MM.1S (cell line): ENCODE measurements around the gene HSD3B1.

Experiments
- CTCF ChIP-seq: fragments of 300-600 bp; sonication (generic); IDR thresholded peaks from 2 replicates; pipeline ENCODE4 v1.5.1; 2016; ENCODE audit warnings: antibody characterized with exemption, low read length, mixed read lengths
- EZH2 ChIP-seq: fragments of 300-600 bp; sonication (generic); optimal IDR thresholded peaks from 2 replicates; pipeline ENCODE3; 2017; ENCODE audit warnings: low read depth, mild to moderate bottlenecking, antibody characterized with exemption, low read length, mixed read lengths

GRCh38 chr1:119469741-119470140 lies 37.3 kb upstream of the HSD3B1 start:
- TF ChIP-seq CTCF (no peak), EZH2 (no peak)
